Fibroblast of skin of back (primary cell): ENCODE results near the gene SLC6A8.
"Not testable (repeated sequence)": the region's sequence is repeated elsewhere in the genome, so short reads cannot be mapped to it uniquely, and the experiment has no call there.

Experiments
- DNase-seq: peaks from one replicate; pipeline ENCODE4 v3.0.0-alpha.2; 2013

Gene SLC6A8

GRCh38 chrX:153708415-153708814, 20.7 kb downstream of the SLC6A8 start:
- peak; percentile 69 for DNase-seq

GRCh38 chrX:153709726-153710674, 22.3 kb downstream of the SLC6A8 start:
- DNase-seq = no peak

- DNase-seq = no peak
Observed at GRCh38 chrX:153714256-153714655, 26.5 kb downstream of the SLC6A8 start.

GRCh38 chrX:153717445-153717844, 29.7 kb downstream of the SLC6A8 start:
- DNase-seq = no peak

- no peak for DNase-seq
Observed at GRCh38 chrX:153719238-153719637, 31.5 kb downstream of the SLC6A8 start.

- DNase-seq = no peak
Observed at GRCh38 chrX:153719701-153720100, 32.0 kb downstream of the SLC6A8 start.

- DNase-seq = no peak
Observed at GRCh38 chrX:153722704-153723350, 35.1 kb downstream of the SLC6A8 start.

- peak; percentile 42 for DNase-seq
Observed at GRCh38 chrX:153723351-153724251, 35.9 kb downstream of the SLC6A8 start.

GRCh38 chrX:153724252-153725038, 36.7 kb downstream of the SLC6A8 start, which contains the start of the genes ABCD1 and BCAP31:
Gene ABCD1, plus strand, starts transcription at chrX:153724856. Its CDS starts 411 bp downstream, at chrX:153725267.
Gene BCAP31, minus strand, starts transcription at chrX:153724387. Its CDS starts 1,143 bp downstream, at chrX:153723244.
- DNase-seq = peak; percentile 86

GRCh38 chrX:153725039-153725831, 37.5 kb downstream of the SLC6A8 start:
- DNase-seq = no peak

- no peak for DNase-seq
Observed at GRCh38 chrX:153725832-153726285, 38.1 kb downstream of the SLC6A8 start.

GRCh38 chrX:153726286-153727122, 38.8 kb downstream of the SLC6A8 start:
- peak; percentile 43 for DNase-seq

- DNase-seq = no peak
Observed at GRCh38 chrX:153727123-153727931, 39.6 kb downstream of the SLC6A8 start.

- DNase-seq = no peak
Observed at GRCh38 chrX:153728095-153728494, 40.4 kb downstream of the SLC6A8 start.

GRCh38 chrX:153728951-153729631, 41.4 kb downstream of the SLC6A8 start:
- DNase-seq = no peak

- DNase-seq = not testable (repeated sequence)
Observed at GRCh38 chrX:153730115-153730514, 42.4 kb downstream of the SLC6A8 start.

GRCh38 chrX:153731117-153731844, 43.6 kb downstream of the SLC6A8 start:
- DNase-seq = no peak
